HCEC 1CT (cell line): Measurements from ENCODE around the gene MCC.
A peak's percentile ranks its signal among the peaks of the same experiment; 100 is the strongest.

Experiments used
- DNase-seq: peaks from one replicate; pipeline ENCODE4 v3.0.0-alpha.2; 2017

Gene MCC

DNA sequence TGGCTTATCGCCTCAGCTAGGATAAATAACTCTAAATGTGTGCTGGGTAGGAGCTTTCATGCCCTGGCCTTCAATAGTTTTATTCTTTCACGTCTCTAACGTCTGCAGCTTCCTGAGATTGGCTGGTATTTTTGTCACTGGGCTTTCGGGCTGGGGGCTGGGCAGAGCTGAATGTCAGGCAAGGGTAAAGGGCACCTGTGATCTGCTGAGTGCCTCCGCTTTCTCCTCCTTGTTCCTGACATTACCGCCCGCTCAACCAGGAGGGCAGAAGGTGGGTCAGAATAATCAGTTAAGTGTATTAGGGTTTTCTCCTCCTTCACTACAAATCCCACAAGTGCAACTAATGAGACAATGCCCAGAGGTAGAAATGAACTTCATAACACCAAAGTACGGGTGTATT, 270.1 kb downstream of the MCC start:
- DNase-seq = no peak

DNA sequence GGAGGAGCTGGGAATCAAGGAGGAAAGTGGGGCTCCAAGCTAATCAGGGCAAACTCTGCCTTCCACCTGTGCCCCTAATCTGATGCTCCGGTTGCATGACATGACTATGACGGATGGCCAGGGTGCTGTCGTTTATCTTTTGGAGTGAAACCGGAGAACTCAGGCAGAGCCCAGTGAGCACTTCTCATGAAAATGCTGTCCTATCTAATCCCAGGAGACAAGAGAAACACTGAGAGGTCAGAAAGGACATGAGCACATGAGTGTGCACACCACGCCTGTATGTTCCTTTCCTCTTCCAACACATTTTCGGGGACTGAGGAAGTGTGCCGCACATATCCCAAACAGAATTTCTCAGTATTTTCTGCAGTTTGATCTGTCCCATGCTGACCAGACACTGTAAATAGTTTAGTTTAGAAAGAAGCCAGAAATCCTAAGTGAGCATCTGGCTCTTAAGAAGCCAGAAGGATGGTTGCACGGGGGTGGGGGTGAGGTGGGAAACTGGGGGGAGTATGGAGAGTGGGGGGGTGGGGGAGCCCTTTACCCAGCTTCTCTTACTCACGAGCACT, 270.6 kb downstream of the MCC start:
- DNase-seq = no peak

DNA sequence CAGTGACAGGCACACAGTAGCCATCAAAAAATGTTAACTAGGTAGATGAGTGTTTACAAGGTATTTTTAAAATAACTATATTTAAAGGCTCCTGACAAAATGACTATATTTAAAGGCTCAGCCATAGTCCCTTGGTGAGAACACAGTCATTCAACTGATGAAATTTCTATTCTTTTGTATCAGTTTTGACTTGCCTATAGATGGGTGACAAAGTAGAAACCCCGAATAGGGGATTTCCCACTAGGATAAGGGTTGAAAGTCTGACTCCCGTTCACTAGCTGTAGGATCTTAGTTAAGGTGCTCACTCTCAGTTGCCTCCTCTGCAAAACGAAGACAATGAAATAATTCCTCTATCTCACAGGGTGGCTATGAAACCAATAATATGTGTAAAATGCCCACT, 271.7 kb downstream of the MCC start:
- DNase-seq = no peak

DNA sequence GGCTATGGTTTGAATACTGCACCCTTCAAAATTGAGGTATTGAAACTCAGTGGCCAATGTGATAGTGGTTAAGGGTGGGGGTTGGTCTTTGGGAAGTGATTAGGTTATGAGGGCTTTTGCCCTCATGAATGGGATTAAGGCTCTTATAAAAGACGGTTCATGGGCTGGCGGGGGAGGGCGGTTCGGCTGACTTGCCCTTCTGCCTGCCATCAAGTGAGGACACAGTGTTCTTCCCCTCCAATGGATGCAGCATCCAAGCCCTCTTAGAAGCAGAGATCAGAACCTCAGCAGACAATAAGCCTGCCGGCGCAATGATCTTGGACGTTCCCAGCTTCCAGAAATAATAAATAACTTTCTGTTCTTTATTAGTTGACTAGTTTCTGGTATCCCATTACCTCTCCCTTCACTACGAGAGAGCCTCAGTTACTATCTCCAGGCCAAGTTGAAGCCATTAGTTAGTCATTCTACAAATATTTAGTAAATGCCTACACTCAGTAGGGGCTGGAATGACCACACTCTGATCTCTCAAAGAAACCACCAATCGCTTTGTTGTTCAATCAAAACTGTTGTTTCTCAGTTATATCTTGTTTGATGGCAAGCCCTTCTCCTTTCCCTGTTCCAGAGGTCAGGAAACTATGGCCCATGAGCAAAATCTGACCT, 272.7 kb downstream of the MCC start:
- peak; percentile 42 for DNase-seq

DNA sequence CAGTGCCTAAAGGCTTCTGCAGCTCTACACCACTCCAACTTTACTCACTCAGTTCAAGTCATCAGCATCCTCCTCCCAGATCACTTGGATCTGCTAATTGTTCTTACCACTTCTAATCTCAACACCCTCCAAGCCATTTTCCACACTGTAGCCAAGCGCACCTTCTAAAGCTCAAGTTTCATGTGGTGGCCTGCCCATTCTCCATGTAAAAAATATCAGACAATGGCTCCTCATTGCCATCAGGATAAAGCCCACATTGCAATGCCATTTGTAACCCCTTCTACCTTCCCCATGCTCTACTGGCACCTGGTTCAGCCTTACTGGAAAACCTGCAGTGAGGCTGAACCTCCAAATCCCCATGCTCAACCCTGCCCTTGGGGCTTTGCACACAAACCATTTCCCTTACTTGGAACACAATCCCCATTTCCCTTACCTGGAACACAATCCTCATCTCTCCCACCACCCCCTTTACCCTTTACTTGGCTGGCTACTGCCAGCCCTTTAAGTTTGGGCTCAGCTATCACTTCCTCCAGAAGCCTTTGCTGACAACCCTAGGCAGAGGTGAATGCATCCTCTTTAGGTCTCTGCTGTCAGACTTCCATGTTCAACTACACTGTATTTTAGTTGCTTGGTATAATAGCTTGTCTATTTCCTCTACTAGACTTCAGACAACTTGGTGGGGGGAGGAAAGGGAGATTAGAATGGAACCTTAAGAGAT, 273.5 kb downstream of the MCC start:
- DNase-seq = no peak

DNA sequence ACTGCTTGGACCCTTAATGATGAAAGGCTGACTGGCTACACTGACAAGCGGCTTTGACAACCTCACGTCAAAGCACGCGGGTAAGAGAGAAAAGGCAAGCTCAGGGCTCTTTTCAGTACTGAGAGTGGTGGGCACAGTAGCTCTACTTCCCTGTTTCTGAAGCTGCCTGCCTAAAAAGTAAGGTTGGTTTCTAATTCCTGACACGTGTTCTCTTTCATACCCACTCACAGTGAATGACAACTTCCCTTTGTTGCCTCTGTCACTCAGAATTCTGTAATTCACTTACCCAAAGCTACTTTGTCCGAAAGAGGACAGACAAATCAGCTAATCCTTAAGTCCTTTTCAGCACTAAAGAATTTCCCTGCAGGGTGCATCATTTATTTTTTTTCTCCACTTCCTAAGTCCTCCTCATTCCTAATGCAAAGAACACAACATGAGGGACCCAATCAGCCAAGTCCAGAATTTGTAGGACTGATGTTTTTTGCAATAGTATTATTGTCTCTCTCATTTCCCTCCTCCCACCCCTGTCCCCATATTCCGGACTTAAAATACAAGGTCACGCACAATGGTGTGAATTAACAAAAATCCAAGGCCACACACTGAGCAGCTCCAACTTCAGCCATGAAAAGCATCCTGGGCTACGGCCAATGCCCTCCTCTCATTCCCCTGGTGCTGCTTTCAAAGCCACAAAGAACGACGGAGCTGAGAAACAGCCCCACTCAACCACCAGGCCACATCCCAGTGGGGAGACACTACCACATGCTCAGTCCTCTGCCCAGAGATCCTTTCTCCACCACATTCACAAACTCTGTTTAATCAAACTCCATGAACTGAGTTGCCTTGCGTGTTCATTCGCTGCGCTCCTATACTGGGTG, 274.5 kb downstream of the MCC start:
- no peak for DNase-seq

DNA sequence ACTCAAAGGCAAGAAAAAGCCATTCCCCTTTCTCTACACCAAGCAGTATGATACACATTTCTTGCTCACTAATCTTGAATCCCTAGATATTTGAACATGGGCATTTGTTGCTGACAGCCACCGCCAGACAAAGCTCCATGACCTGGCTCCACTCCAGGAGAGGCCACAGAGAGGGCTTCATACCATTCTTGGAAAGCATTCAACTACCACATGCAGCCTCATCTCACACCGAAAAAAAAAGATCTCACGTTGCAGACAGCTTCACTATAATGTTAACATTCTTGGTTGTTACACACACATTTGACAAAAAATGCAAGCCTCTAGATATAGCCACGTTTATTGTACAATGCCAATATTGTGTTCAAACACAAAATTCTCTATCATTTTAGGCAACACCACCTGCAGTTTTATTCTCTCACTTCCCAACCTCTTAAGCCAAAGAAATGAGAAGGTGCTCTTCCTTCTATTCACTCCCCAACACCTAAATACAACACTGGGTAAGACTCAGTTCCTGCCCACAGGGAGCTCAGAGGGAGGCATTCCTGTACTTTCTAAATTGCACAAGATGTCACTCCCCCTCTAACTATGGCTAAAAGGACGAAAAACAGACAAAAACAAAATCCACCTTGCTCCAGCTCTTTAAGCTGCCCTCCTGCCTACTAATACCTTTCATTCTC, 275.9 kb downstream of the MCC start:
- DNase-seq = peak; percentile 39

DNA sequence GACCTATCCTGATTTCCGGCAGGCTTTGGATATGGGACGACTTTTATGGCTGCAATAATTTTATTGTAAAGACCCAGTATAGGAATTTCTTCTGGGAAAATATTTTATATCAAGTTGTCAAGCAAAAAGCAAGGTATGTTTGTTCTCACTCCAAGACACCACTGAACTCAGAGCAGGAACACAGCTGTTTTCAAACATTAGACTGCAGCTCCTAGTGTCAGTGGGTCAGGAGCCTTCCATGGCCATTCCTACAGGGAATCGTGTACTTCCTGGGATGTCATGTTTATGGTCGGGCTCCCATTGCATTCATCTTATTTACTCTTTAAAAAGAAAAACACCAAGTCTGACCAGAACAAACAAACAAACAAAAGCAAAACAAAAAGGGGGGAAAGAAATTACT, 278.8 kb downstream of the MCC start:
- no peak for DNase-seq

DNA sequence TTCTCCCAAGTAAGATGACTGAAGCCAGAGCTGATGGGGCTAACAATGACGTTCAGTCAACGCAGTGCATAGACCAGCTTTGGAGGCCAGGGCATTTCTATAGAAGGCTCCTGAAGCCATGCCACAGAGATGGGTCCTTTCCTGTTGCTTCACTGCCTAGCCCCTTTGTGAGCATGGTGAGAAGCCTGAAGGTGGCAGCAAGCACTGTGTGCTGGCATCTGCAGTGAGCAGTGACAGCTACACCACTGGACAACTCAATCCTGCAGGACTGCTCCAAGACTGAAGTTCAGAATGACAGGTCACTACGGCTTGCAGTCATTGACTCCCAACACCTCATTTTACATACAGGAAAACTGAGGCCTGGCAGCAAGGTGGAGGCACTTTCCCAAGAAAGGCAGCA, 282.4 kb downstream of the MCC start:
- no peak for DNase-seq

DNA sequence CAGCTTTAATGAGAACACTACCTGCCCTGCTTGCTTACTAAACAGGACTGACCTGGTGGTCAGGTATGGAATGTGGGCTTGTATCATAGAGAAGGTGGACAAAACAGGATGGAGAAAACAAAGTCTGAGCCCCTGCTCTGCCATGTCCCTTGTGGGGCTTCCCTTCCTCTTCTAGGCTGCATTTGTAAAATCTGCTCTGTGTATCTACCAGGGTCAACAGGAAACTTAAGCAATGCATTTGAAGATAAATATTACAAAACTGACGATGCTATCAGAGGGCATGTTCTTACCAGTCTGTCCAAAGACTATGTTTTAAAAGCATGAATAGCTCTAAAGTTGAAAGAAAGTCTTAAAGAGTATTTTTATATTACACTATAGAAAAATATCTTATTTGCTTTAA, 282.9 kb downstream of the MCC start:
- DNase-seq = no peak

DNA sequence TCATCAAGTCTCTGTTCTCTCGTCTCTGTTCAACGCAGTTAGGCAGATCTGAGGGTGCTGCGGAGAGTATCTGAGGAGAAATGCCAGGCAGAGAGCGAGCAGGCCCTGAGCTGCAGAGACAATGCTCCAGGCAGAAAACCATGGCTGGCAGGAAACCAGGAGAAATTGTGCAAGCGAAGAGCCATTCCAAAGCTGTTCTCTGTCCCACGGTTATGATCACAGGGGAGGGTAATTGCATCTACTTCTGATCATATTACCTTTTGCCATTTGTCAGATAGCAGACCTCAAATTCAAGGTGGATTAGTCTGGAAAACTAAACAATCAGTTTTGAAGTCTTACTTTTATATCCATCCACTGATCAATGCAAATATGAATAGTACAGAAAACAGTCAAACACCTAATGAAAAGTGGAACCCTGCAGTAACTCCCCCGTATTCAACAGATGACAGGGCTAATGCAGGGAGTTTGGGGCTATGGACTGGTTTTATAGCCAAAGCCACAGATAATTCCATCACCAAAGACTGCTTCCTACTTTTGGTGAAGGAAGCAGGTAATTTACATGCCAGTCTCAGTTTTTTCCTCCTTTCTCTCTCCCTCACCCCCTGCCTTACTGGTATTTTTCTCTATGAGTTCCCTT, 283.6 kb downstream of the MCC start:
- peak; percentile 24 for DNase-seq

DNA sequence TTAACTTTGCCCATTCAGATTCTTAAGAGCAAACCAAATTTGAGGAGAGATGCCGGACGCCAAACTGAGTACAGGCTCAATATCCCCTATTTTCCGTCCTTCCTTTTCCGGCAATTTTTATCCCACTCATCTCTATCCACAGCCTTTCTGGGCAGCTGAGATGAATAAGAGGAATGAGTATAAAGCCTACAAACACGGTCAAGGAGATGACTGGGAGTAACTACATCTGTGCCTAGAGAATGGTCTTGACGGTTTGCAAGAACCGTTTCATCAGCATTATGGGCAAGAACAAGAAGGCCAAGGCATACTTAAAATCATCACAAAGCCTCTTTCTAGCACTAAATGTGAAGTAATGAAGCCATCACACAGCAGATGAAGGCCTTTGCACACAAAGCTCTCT, 284.3 kb downstream of the MCC start:
- no peak for DNase-seq

DNA sequence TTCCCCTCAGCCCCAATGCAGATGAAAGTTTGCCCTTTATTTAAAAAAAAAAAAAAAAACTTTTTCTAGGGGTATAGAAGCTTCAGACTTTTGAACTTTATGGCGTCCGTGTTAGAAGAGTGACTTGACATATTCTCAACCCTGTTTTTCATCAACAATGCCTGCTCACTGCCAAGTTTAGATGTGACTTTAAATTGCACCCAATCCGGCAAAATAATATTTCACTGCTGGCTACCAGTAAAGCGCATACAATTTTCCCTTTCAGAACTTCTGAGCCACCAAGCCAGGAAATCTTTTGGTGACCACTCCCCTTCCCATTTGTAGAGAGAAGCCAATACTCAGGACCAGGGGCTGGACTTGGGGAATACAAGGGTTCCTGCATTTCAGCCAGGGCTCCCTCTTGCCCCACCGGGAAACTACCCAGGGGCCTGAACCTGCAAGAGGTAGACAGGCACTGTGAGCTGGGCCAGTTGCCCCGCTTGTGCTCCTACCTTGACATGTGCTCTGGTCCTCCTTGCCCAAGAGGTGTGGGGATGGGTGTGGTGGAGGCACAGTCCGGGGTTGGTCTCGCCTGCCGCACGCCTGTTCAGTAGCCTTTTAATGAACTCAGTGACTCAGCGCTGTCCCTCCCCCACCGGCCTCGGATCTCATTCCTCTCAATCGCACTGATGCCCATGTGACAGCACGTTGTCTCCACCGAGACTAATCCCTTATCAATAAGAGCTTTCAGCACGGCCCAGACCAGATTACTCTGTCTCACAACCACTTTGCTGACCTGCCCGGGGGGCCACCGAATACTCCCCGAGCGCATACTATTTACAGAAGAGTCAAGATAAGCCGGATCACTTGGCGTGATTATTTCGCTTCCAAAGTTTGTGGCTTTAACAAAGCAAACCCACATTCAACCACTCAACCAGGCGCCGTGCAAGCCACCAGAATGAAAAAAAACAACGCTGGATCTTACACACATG, 285.2 kb downstream of the MCC start:
- DNase-seq = no peak

DNA sequence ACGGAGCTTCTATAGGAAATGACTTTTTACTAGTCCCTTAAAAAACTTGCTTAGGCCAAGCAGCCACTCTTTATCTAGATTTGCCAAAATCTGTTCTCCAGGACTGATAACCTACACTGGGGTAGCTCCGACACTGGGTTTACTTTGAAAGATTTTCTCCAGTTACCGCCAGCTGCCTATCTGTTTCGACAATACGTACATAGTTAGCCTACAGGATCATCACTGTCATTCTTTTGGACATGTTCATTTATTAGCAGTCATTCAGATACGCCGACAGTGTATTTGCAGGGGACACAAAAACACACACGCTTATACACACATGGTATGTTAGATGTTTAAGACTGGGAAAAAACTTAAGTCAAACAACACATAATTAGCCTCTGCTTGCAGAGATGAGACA, 286.0 kb downstream of the MCC start:
- DNase-seq = no peak

DNA sequence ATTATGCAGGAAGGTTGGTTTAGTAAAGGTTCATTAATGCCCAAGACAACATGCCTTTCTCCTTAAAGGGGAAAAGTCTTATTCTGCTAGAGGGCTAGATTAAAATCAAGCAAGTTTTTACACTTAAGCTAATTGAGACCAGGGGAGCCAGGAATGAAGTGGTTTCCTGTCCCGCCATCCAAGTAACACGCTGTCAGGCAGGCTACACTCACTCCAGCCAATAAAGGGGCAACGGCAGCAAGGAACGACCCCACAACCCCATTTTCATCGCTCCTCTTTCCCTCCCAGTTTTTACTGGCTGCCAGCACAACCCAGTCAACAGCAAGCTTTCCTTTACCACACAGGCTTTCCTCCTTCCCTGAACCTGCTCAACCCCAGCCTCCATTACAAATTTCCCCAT, 286.5 kb downstream of the MCC start:
- DNase-seq = no peak

DNA sequence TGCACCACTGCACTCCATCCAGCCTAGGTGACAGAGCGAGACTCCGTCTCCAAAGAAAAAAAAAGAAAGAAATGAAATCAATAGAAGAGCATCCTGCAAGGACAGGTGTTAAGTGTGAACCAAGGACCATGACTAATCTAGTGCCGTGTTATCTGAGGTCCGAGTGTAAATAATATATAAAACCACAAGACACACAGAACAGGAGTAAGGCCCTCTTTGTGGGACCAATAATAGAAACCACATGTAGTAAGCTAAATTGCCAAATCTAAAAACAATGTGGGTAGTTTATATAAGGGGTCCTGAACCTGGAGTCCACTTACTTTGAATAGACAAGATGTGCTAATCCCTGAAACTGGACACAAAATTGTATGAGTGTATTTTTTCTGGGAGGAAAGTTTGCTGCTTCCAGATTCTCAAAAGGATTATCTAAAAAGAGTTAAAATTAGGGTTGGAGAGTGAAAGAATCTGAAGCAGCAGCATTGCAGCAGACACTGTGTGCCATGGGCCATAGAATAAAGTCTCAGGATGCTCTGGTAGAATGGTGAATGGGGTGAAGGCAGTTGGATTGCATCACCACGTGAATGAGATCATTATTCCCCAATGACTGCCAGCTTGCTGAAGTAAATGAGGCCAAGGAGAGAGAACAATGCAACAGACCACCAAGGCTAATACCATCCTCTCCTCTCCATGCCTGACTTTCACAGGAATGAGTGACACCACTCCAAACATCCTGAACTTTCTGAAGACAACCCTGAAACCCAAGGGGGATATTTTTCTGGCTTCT, 288.9 kb downstream of the MCC start:
- peak; percentile 19 for DNase-seq

DNA sequence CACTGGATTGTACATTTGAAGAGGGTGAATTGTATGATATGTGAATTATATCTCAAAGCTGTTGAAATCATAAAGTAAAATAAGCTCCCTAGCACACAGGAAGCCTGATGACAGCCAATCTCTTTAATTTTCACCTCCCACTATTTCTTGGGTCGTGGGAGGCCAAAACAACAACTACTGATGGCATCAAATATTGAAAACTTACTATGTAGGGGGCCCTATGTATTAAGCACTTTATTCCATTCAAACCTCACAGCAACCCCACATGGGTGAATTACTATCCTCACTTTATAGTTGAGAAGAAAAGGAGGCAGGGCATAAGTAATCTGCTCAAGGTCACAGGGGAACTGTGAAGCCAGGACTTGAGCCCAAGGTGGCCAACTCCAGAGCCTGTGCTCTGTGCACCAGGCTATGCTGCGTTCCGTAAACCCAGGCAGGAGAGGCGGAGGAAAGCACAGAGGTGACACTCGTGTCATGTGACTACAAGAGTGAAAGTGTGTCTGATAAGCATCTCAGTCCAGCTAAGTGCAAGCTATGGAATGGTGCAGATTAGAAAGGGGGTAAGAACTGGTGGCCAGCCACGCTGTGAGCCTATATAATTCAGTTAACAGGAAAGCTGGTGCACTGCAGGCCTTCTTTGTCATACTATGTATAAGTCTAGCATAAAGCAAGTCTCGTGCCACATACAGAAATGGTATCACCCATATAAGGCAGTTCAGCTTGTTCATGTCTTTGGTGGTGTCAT, 290.6 kb downstream of the MCC start:
- DNase-seq = no peak

DNA sequence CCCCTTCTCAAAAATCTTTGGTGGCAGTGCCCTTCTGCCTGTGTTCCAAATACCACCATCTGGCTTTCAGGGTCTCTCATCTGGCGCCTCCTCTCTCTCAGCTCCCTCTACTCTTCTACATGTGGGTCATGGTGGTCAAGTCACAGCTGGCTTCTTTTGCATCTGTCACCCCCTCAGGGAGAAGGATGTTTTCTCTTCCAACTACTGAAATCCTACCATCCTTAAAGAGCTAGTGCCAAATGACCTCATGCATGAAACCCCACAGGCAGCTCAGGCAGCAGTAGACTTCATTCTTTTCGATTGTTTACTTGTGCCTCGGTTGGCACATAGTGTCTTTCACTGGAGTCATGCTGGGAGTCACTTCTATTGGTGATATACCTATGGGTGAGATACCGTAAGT, 292.5 kb downstream of the MCC start:
- no peak for DNase-seq

DNA sequence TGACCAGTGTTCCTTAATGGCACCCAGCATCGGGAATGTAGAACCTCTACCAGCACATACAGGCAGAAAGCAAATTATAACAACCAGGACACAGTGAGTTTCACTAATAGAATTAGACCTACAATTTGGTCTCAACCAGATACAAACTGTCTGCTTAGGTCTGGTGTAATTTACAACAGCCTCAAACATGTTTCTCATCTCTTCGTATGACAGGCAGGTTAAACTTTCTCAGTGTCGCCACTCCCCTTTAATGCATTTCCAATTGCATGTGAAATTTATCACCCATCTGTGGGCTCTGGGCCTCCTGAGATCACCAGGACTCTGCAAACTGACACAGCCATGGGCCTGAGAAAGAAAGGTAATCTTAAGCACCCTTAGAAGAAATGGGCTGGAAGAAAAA, 293.0 kb downstream of the MCC start:
- no peak for DNase-seq

DNA sequence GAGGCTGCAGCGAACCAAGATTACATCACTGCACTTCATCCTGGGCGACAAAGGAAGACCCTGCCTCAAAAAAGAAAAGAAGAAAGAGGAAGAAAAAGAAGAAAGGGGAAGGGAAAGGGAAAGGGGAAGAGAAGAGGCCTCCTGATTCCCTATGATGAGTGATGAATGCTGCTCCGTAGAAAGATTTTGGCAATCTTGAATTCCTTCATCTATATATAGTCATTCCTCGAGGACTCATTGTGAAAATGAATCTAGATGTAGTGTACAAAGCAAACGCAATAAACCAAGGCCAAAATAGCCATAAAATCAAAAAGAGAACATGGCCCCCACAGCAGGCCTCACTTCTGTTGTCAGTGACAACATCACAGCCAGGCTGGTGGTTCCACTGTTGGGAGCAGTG, 293.7 kb downstream of the MCC start:
- DNase-seq = no peak
